GM18861 (cell line): ENCODE results near the gene PROSER2.

Experiments
- ATAC-seq: cut with Tn5 transposase; IDR thresholded peaks from one replicate; pipeline ENCODE4 v1.9.1; 2021; ENCODE audit not compliant: unreplicated experiment

Gene PROSER2

DNA sequence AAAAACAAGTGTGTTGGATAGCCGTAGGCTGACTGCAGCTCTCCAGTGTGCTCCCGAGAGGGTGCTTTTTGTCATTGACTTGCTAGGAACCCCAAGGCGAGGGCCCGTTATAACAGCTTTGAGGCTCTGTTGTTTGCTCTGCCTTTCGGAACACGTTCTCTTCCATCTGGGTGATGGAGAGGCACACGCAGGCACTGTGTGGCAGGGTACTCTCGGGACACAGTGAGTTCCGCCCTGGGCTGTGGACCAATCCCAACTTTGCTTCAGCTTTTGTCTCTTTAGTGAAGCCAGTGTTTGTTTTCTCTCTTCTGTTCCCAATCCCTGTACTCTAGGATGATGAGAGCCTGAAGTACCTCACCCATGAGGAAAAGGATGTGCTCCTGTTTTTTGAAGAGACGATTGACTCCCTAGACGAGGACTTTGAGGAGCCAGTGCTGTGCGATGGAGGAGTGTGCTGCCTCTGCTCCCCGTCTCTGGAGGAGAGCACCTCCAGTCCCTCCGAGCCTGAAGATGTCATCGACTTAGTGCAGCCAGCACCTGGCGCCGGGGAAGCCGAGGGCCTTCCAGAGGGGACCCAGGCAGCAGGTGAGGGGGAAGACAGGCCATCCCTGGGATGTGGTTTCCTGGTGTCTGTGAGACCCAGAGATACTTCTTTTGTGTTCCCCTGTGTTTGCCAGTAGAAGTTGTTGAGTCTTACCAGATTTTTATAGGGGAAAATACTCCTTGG, 43.2 kb downstream of the PROSER2 start:
- no peak for ATAC-seq

- no peak for ATAC-seq
These were observed 46.1 kb downstream of the PROSER2 start for GRCh38 chr10:11869219-11869618.

- ATAC-seq = no peak
These were observed 46.7 kb downstream of the PROSER2 start for GRCh38 chr10:11869743-11870460.

DNA sequence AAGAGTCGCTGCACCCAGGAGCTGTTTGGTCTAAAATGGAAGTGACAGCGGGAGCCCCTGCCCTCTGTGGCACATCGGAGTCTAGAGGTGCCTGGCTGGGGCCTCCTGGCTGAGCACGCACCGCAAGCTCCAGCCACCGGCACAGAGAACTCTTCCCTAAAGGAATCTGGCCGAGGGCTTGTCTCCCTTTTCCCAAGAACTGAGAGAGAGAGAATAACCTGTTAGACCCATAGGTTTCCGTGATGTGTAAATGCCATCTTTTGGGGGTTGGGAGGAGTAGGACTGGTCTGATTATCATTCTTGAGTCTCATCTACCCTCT, 47.3 kb downstream of the PROSER2 start:
- ATAC-seq = no peak

GRCh38 chr10:11870900-11871400, 47.8 kb downstream of the PROSER2 start:
- no peak for ATAC-seq

DNA sequence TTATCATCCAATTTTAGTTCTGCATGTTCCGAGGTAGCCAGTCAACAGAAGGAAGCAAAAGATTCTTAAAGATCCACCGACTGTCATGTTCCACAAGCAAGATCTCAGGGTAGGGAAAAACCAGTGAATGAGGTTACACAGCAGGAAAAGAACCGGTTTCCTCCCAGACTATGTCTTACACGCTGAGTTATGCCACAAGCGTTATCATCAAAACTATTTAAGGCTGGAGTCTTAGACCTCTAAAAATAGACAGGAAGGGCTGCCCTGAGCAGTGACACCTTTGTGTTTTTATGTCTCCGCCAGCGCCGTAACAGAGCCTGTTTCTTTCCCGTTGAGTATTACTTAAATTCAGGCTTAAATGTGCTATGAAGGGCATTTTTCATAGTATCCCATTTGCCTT, 48.3 kb downstream of the PROSER2 start:
- ATAC-seq = no peak

DNA sequence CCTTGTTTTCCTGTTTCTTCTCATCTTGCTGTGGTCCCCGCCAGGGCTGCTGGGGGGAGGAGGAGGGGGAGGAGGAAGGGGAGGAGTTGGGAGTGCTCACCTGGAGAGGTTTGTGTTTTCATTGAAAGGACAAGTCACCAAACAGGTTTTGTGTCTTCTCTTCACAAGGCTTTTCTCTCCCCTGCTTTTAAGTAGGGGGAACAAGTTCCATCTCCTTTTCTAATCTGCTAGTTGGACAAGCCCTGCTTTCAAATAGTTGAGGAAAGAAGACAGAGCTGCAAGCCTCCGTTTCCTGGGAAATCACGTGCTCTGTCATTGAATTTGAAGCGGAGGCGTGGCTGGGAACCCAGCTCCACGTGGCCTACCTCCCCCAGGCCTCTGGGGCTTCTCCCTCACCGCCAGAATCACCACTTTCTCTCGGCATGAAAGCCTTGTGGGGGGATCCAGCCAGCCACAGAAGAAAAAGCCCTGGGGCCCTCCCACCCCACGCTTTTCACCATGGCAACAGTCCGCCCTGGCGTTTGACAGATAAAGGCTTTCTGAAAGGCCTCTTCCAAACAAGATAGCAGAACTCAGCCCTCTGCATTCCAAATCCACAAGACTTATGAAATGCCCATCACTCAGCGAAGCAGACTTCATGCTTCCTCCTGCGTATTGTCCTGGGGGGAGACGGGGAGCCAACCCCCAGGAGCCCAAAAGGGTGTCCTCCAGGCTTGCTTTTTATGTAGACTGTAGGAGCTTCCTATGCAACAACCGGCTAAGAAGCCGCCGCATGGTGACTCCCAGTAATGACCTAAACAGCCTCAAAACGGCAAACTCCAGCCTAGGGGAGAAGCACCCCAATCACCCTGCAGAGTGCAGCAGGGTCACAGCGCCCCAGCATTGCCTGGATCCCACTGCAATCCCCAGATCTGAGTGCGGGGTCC, 51.7 kb downstream of the PROSER2 start:
- ATAC-seq = no peak

- no peak for ATAC-seq
These were observed 52.5 kb downstream of the PROSER2 start for GRCh38 chr10:11875494-11876281.

- no peak for ATAC-seq
These were observed 53.2 kb downstream of the PROSER2 start for GRCh38 chr10:11876324-11876723.

DNA sequence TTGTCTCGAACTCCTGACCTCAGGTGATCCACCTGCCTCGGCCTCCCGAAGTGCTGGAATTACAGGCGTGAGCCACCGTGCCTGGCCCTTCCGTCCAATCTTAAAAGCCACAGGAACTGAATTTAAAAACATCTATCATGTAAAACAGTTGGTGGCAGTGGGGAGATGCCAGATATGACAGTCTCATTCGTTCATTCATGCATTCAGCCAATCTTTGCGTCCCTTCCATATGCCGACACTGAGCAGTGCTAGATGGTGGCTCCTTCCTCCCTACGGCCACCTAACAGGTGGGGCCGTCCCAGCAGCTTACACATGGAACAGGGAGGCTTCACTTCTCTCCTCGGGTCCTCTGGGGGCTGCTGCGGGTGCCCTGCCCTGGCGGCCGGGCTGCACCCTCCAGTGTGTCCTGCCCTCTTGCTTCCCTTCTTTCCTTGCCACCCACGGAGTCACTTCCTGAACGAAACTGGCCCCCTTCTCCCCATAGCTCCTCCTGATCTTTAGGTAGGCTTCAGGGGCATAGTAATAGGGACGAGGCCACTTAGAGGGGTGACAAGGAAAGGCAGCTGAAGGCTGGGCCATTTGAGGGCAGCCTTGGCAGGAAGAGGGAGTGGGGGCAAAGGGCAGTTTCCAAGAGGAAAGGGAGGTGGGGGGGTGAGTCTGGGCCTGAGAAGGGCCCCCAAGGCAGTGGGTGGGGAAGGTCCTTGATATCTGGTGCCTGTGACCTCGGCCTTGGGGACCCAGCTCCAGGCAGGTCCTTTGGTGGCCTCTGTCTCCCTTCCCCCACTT, 53.8 kb downstream of the PROSER2 start:
- ATAC-seq = no peak

GRCh38 chr10:11877591-11877905, 54.4 kb downstream of the PROSER2 start:
- ATAC-seq = no peak

GRCh38 chr10:11878776-11879175, 55.6 kb downstream of the PROSER2 start:
- ATAC-seq = no peak

- no peak for ATAC-seq
These were observed 56.4 kb downstream of the PROSER2 start for GRCh38 chr10:11879387-11880094.

- ATAC-seq = no peak
These were observed 57.2 kb downstream of the PROSER2 start for GRCh38 chr10:11880151-11881029.

GRCh38 chr10:11881030-11881476, 57.9 kb downstream of the PROSER2 start:
- ATAC-seq = no peak

DNA sequence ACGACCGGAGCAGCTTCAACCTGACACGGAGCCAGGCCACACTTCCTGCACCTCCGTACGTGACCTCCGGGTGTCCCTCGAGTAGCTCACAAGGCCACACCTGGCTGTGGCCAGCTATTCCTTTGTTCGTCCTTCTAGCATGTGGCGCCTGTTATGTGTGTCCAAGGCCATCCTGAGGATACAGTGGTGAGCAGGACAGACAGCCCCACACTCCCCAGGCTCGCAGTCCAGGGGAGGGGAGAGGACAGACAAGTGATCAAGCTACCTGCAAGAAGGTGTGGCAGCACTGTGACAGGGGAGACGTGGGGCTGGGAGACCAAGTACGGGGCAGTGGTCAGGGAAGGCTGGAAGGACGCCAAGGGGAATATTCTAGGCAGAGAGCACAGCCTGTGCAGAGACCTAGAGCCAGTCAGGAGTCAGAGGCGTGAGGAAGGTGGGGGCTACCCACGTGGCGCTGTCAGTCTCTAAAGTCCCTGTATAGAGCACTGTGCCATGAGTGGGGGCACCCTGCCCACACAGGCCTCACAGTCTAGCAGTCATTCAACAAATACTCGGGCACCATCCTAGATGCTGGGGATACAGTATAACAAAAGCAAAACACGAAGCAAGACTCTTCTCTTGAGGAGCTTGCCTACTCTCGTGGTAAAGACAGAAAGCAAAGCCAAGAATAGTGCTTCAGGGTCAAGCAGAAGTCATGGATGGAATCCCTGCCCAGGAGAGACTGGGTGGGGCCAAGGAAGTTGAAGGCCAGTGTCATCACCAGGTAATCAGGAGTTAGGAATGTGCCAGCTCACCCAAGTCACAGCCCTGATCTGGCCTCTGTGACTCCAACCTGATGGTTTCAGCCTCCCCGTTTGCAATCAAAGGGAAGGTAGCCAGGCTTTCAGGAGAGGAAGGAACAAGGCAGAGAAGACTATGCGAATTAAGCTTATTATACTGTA, 58.6 kb downstream of the PROSER2 start:
- ATAC-seq = no peak

DNA sequence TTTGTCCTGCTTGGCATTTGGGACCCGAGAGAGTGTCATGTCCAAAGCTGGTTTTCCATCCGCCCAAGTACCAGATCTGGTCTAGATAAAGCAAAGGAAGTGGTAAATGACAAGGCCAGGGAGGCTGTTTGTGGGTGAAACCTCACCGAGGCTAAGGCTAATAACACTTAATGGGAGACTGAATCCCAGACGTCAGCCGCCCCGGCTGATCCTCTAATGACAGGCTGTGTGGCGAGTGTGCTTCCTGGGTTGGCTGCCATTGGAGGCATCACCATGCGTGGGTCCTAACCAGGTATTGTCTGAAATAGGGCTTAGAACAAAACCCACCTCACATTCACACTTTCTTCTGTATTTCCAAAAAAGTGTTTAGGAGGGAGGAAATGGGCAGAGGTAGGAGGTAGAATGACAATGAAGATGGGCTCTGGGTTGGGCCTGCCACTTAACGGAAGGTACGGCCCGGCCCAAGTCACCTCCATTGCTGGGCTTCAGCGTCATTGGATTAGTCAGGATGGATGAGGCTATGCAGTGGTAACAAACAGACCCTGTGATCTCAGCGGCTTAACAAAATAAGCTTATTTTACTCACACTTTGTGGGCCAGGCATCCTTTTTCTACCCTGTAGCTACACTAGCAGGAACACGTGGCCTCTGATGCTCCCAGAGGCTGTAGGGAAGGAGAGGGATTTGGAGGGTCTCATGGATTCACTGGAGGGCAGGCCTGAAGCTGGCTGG, 59.7 kb downstream of the PROSER2 start:
- no peak for ATAC-seq
